Osteoblast (primary cell): ENCODE data around the gene PLCL2. TPM values are rescaled to one million over a fixed set of nuclear protein-coding genes. Genes with fewer than 3 reads are reported as not detected.

Experiments used
- DNase-seq: peaks from one replicate; pipeline ENCODE4 v3.0.0; 2011; ENCODE audit warnings: low spot score, mixed read lengths; ENCODE audit not compliant: insufficient read length; ENCODE audit errors: missing footprints
- H2AFZ ChIP-seq: 2 replicates; pipeline ENCODE4 v1.6.0; 2011; ENCODE audit warnings: mild to moderate bottlenecking, low read length
- H3K27ac ChIP-seq: 2 replicates; pipeline ENCODE4 v1.5.1; 2011; ENCODE audit warnings: mild to moderate bottlenecking, low read depth, low read length, moderate library complexity
- H3K27me3 ChIP-seq: 2 replicates; pipeline ENCODE4 v1.6.0; 2012; ENCODE audit warnings: mild to moderate bottlenecking, control low read depth, inconsistent platforms, low read length, moderate library complexity; ENCODE audit not compliant: insufficient read depth
- H3K36me3 ChIP-seq: 2 replicates; pipeline ENCODE4 v1.5.1; 2011; ENCODE audit warnings: mild to moderate bottlenecking, low read length, control low read depth, moderate library complexity; ENCODE audit not compliant: insufficient read depth
- H3K4me1 ChIP-seq: 2 replicates; pipeline ENCODE4 v1.5.1; 2011; ENCODE audit warnings: mild to moderate bottlenecking, low read length, control low read depth, moderate library complexity; ENCODE audit not compliant: insufficient read depth
- H3K4me2 ChIP-seq: 2 replicates; pipeline ENCODE4 v1.6.0; 2011; ENCODE audit warnings: mild to moderate bottlenecking, low read length; ENCODE audit not compliant: insufficient read depth
- H3K4me3 ChIP-seq: fragments of 200-600 bp; sonication (generic); 3 replicates; pipeline ENCODE4 v1.5.1; 2012; ENCODE audit warnings: mild to moderate bottlenecking, low read length, inconsistent platforms; ENCODE audit not compliant: insufficient read depth
- H3K79me2 ChIP-seq: 2 replicates; pipeline ENCODE4 v1.6.0; 2012; ENCODE audit warnings: mild to moderate bottlenecking, low read length, control low read depth, inconsistent platforms; ENCODE audit not compliant: insufficient read depth
- H3K9me3 ChIP-seq: 2 replicates; pipeline ENCODE4 v1.5.1; 2011; ENCODE audit warnings: low read depth, low read length, control low read depth
- H4K20me1 ChIP-seq: 2 replicates; pipeline ENCODE4 v1.6.0; 2012; ENCODE audit warnings: mild to moderate bottlenecking, low read length, control low read depth; ENCODE audit not compliant: insufficient read depth
- total RNA-seq: library from RNA; depleted of rRNA; stranded (reverse); fragments of >200 nt; gene quantifications from 2 replicates; pipeline ENCODE4 v1.2.3, GENCODE V29; 2012
- TF ChIP-seq, protein P1 (sequence below): IDR thresholded peaks from 2 replicates; pipeline ENCODE4 v1.5.1; 2011; ENCODE audit warnings: mild to moderate bottlenecking, low read depth, low read length, moderate library complexity; ENCODE audit errors: extremely low read depth

PLCL2 gene
- total RNA-seq, 1 donor = 5.1 TPM

DNA sequence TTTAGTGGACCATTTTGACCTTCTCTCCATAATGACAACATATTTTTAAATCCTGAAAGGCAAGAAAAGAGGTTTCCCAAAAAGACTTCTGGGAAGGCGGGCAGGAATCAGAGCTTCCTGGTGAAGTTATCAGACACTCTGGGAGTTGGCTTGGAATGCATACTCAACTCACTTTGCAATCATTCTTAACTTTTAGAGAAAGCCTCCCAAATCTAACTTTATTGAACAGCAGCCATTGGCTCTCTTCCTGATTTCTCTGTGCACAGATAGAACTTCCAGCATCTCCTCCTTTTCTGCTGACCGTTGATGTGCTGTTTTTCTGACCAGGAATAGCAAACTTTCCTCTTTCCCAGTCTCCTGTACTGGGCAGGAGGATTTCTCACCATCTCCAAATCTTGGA, 44.6 kb downstream of the PLCL2 start:
- no peaks in the 10 kb centered on the region for H3K36me3 ChIP-seq
- no peak overlapping the region for H3K27ac ChIP-seq
- no peak overlapping the region for H3K4me3 ChIP-seq
- H4K20me1 ChIP-seq = no peaks in the 10 kb centered on the region
- no peak overlapping the region for H3K4me2 ChIP-seq
- TF ChIP-seq, protein P1, sequence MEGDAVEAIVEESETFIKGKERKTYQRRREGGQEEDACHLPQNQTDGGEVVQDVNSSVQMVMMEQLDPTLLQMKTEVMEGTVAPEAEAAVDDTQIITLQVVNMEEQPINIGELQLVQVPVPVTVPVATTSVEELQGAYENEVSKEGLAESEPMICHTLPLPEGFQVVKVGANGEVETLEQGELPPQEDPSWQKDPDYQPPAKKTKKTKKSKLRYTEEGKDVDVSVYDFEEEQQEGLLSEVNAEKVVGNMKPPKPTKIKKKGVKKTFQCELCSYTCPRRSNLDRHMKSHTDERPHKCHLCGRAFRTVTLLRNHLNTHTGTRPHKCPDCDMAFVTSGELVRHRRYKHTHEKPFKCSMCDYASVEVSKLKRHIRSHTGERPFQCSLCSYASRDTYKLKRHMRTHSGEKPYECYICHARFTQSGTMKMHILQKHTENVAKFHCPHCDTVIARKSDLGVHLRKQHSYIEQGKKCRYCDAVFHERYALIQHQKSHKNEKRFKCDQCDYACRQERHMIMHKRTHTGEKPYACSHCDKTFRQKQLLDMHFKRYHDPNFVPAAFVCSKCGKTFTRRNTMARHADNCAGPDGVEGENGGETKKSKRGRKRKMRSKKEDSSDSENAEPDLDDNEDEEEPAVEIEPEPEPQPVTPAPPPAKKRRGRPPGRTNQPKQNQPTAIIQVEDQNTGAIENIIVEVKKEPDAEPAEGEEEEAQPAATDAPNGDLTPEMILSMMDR = no peak
- no peak overlapping the region for H2AFZ ChIP-seq
- no peaks in the 10 kb centered on the region for H3K27me3 ChIP-seq
- no peak for DNase-seq
- no peaks in the 10 kb centered on the region for H3K4me1 ChIP-seq
- H3K9me3 ChIP-seq = no peaks in the 10 kb centered on the region
- H3K79me2 ChIP-seq = no peaks in the 10 kb centered on the region

DNA sequence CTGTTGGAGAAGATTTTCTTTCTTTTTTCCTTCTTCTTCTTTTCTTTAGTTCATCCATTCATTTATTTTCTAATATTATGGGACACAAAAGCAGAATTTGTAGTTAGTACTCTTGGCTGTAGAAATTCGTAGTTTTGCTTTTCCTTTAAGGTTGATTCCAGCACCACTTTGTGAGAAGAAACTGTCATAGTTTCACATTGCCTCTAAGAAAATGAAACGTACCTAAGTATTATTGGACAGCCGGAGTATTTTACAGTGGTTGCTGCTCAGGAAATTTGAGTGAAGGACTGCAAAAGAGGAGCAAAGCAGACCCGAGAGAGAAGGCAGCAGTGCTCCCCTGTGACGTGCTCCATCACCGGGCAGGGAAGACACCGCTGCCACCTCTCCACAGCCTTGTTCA, 48.1 kb downstream of the PLCL2 start:
- Histone ChIP-seq H3K27me3 (no peaks in the 10 kb centered on the region), H3K4me3 (no peak overlapping the region), H3K27ac (no peak overlapping the region), H3K4me2 (no peak overlapping the region), H3K79me2 (no peaks in the 10 kb centered on the region), H3K9me3 (no peaks in the 10 kb centered on the region), H3K4me1 (no peaks in the 10 kb centered on the region), H3K36me3 (no peaks in the 10 kb centered on the region), H4K20me1 (no peaks in the 10 kb centered on the region), H2AFZ (no peak overlapping the region)
- TF ChIP-seq, protein P1 = no peak
- no peak for DNase-seq

DNA sequence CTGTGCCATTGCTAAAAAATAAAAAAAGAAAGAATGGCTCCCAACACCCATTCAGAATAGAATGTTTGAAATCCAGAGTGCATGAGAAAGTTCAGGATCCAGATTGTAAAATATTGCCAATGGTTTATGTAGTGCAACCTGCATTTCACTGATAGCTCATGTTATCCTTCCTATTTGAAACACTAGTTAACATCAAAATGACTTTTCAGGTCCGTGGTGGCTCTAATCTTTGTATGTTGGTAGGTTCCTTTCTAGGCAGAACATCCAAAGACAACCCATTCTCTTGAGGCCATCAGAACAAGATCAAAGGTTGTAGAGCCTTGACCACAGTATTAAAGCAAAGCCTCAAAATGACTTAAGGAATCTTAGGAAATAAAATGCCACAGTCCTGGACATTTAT, 51.0 kb downstream of the PLCL2 start:
- Histone ChIP-seq H3K4me1 (no peaks in the 10 kb centered on the region), H3K27ac (no peak overlapping the region), H3K4me3 (no peak overlapping the region), H3K4me2 (no peak overlapping the region), H3K79me2 (no peaks in the 10 kb centered on the region), H3K27me3 (no peaks in the 10 kb centered on the region), H2AFZ (no peak overlapping the region), H4K20me1 (no peaks in the 10 kb centered on the region), H3K9me3 (no peaks in the 10 kb centered on the region), H3K36me3 (no peaks in the 10 kb centered on the region)
- no peak for DNase-seq
- TF ChIP-seq, protein P1 = no peak

DNA sequence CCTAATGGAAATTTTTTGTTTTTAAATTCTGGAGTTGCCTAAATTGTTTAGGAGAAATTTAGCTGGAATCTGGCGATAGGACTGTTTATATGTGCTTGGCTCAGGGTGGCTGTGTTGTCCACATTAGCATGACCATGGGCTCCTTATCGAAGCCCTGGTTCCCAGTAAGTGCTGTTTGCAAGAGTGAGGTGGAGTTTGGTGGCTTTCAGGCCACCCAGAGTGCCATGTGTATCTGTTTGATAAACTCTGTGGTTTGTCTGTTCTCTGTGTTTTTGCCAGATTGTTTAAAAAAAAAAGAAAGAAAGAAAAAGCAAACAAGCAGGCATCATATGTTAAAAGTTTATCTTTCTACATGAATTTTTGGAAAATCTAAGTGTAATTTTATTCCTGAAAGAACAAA, 51.5 kb downstream of the PLCL2 start:
- Histone ChIP-seq H3K4me3 (no peak overlapping the region), H3K4me2 (no peak overlapping the region), H3K36me3 (no peaks in the 10 kb centered on the region), H2AFZ (no peak overlapping the region), H3K27me3 (no peaks in the 10 kb centered on the region), H4K20me1 (no peaks in the 10 kb centered on the region), H3K9me3 (no peaks in the 10 kb centered on the region), H3K27ac (no peak overlapping the region), H3K79me2 (no peaks in the 10 kb centered on the region), H3K4me1 (no peaks in the 10 kb centered on the region)
- TF ChIP-seq, protein P1 = no peak
- no peak for DNase-seq
